Islet of Langerhans (tissue), 1 donor: ENCODE results near the gene DSCAML1.
A peak's percentile ranks its signal among the peaks of the same experiment; 100 is the strongest.
"Not testable (repeated sequence)": the region's sequence is repeated elsewhere in the genome, so short reads cannot be mapped to it uniquely, and the experiment has no call there.

Source experiments
- FAIRE-seq: peaks from one replicate; lab custom pipeline; 2011; peaks lifted over from hg19 to GRCh38; lab: Jason Lieb, UNC

DSCAML1 gene

DNA sequence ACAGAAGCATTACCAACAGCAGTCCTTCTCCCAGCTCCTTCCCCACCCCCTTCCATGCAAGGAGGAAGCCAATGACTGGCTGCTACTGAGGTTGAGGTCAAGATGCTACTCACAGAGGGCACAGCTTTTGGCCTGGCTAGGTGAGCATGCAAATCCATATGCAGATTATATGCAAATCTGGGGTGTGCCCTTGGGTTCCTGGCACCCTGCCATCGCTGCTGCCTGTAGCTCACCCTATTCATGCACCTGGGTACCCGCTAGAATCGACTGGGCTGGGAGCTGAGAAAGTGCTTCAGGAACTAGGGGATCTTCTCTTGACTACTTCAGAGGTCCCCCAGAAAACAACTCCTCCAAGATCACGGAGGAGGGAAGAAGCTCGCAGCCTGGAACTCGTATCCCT is 4.0 kb downstream of the DSCAML1 start:
- no peak for FAIRE-seq

DNA sequence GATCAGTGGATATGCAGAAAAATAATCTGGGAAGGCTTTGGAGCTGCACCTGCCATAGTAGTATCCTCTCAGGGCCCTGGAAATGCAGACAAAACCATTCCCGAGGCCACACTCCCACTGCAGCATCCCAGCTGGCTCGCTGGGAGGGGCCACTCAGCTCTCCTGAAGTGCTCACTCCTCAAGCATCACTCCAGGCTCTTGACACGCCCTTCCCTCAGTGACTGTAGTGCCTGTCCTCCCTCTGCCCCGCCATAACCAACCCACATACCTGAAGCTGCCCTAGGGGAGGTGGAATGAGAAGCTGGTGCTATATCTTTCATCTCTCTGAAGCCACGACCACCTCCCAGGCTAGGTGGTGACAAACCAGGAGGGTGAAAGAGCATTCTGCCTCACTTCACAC is 4.8 kb downstream of the DSCAML1 start:
- no peak for FAIRE-seq

DNA sequence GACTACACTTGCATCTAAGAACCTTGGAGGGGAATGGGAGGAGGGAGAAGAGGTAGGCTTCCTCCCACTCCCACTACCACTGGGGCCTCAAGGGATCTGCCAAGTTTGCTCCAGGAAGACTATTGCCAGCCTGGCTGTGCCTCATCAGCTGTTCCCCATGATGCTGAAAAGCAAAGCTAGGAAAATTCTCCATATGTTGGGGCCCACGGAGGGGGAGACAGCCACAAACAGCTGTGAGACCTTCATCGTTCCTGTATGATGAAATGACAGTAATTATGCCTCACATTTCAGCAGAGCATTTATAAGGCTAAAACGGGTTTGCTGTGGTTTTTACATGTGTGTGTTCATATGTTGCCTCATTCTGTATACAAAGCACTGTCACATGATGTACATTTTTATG is 6.7 kb downstream of the DSCAML1 start:
- no peak for FAIRE-seq

DNA sequence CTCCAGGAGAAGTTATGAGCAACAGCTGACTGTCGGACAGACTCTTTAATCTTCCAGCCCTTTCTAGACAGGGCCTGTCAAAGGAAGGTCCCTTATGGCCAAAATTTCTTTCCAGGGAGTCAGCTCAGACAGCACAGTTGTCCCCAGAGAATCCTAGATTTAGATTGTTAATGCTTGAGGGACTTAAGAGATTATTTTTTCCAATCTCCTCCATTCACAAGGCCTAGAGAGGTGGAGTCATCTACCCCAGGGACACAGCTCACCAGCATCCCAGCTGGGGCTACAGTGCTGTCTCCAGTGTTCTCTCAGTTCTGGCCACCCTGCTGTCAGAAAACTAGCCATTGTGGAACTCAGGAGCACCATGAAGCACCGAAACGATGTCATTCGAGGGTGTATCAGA is 7.8 kb downstream of the DSCAML1 start:
- FAIRE-seq: no peak

DNA sequence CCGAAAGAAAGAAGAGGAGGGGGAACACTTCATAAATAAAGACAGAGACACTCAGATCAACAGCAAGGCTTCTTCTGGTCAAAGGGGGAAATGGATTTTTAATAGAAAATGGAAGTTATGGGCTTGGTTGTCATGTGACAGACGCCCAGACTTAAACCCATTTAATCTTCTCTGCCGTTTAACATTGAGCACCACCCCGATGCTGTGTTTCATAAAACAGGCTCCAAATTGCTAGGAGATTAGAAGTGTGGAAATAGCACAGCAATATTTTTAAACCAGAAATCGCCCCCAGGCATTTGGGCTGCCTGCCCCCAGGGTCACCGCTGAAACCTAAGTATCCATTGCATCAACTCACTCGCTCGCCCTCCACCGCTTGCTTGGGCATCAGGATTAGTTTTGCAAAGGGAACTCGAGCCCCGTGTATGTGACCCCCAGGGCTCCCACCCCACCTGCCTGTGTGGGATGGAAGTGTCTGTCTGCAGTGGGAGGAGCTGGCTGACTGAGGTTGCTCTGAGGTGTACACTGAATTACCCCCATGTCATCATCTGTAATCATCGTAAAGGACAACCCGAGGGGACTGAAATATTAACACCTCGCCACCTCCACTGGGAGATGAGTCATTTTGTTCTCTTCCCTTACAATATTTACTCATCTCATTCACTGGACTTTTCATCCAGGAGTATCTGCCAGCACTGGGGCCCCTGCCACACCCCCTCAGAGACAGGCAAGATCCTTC is 10.7 kb downstream of the DSCAML1 start:
- peak; percentile 56 for FAIRE-seq

DNA sequence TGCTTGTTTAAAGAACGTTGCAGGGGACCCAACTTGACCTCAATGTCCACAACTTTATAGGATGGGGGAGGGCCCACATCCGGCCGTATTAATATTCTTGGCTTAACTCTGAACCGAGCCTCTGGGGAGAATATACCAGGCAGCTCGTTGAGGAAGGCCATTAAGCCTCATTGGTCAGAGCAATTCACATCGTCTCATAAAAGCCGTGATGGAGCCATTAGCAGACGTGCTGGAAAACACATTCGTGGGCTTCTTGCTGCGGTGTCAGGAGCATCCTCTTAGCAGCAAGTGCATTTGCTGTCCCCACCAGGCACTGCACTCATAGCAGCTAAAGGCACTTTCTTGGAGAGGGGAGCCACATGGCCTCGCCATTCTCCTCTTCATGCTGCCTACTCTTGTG is 14.9 kb downstream of the DSCAML1 start:
- no peak for FAIRE-seq

DNA sequence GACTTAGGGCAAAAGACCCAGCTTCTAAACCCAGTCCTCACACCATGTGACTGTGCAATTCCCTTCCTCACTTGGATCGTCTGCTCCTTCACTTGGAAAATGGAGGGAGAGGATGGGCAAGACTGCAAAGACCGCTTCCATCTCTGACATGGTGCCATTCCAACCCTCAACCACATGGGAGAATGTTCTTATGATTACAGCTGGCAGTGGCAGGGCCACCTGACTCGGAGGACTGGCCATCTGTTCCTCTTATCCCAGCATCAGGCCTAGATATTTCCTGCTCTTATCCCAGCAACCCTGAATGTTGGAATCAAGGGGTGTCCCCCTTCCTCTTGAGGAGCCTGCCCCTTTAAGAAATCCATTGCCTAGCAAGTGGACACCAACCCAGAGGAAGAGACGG is 15.4 kb downstream of the DSCAML1 start:
- FAIRE-seq: no peak

DNA sequence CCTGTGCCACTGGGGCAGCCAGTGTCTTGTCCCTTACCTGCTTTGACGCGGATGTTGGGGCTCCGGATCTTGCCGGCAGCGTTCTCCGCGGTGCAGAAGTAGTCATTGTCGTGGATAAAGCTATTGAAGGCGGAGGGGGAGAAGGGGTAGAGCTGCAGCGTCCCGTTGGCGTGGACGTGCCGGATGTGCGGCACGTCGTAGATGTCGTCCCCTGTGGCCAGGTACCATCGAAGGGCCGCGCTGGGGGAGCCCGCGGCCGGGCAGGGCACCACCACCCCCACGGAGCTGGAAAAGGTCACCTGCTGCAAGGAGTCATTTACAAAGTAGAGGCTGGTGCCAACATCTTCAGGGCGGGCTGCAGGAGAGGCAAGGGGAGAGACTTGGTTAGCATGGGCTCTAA is 16.6 kb downstream of the DSCAML1 start:
- no peak for FAIRE-seq

DNA sequence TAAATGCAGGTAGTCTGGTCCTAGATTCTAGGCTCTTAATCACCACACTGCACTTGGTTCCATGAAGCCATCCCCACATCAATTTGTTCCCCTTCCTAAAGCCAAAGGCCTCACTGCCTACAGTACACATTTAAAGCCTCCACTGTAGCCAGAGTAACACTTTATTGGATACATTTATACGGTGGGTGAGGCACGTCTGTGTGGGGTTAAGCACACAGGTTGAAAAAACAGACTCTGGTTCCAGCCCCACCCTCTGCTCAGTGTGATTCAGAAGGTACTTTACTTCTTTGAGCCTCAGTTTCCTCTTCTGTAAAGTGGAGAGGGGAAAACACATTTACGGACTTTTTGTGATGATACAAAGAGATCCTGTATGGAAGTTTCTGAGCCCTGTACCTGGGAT is 22.5 kb downstream of the DSCAML1 start:
- FAIRE-seq: no peak

DNA sequence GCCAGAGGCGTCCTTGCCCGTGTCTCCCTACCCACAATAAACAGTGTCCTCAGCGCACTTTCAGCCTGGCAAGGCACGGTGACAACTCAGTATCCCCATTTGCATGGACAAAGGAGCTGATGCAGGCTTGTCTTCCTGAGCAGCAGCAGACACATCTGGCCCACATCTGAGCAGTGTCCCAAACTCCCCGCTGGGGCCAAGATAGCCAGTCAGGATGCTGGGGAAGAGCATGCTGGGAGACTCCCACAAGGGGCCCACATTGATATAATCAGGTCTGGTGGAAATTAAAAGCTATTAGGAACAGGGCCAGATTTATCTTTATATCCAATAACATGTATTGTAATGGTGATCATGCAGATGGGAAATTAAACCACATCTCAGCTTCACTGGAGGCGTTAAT is 24.7 kb downstream of the DSCAML1 start:
- FAIRE-seq: no peak

DNA sequence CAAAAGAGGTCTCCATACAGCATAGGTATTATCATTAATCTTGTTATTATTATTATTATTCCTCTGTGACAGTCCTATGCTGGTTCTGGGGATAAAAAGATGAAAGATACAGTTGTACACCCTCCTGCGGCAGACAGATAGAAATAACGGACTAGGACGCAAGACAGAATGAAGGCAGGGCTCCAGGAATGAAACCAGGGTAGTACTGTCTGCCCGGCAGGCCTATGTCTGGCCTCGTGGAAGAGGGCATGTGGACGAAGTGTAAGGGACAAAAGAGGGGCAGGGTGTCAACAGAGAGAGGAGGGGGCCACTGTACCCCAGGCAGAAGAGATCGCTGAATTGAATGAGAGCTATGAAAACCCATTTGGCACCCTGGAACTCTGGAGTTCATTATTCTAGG is 25.2 kb downstream of the DSCAML1 start:
- no peak for FAIRE-seq

DNA sequence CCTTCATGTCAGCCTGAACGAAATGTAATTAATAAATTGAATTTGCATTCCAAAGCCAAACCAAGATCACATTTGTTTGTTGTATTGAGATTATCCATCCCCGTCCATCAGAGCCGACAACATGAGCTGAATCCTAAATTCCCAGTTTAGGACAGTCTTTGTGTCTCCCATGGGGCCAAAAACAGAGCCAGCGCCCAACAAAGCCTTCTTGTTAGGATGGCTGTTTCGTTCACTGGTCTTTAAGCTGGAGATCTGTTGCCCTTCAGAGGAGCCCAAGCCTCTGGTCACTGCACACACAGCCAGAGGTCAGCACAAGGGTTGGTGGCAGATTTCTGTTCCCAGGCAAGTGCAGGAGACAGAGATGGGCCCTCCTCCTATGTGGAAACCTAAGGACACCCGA is 25.8 kb downstream of the DSCAML1 start:
- FAIRE-seq: no peak

DNA sequence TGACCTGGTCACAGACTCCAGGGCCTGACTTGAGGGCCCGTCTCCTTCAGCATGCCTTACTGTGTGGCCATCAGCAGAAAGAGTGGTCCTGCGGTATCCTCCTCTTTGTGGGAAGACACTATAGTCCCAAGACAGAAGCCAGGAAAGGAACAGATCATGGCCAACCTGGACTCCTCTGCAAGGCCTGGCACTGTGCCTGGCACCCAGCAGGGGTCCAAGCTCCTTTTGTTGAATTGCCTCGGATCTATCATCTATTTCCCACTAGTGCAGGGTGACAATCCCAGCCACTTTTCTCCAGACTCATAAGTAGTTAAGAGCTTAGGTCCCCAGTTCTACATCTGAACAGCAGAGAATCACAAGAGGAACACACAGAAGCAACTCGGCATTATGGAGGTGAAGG is 27.0 kb downstream of the DSCAML1 start:
- no peak for FAIRE-seq

DNA sequence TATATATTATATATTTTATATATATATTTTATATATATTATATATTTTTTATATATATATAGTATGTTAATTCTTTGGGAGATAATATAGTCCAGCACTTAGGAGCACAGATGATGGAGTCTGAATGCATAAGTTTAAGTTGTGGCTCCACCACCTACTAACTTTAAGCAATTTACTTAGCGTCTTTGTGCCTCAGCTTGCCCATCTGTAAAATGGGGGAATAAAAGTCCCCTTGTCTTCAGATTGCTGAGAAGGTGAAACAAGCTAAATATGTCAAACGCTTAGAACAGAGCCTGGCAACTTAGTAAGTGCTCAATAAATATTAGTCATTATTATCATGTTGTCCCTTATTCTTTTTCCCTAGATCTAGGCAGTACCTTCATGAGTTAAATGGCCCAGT is 27.5 kb downstream of the DSCAML1 start:
- FAIRE-seq: no peak

DNA sequence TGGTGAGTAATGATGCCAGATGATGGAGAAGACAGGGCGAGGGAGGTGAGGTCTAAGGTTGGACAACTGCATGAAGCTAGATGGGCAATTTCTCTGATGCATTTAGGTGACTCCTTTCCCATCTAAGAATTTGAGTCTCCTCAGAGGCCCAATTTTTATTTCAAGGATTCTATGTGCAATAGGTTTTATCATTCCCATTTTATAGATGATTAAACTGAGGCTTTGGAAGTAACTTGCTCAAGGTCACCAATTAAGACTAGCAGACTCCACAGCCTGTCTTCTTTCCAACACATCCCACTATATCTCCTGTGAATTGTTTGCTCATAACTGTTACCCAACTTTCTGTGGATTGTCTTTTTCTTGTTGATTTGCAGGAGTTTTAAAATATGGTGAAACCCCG is 28.5 kb downstream of the DSCAML1 start:
- FAIRE-seq: no peak

DNA sequence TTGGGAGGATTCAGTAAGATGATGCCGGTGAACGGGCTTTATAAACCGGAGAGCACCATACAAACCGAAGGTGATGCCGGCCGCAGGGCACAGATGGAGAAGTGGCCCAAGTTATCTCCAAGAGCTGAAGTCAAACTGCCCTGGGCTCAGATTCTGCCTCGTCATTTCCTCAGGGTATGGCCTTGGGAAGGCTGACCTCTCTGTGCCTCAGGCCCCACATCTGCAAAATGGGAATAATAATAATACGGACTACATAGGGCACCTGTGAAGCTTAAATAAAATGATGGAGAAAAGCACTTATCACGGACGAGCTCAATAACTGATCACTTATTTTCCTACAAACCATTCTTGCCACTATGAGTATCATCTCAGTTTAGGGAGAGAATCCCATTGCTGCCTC is 29.9 kb downstream of the DSCAML1 start:
- FAIRE-seq: no peak

DNA sequence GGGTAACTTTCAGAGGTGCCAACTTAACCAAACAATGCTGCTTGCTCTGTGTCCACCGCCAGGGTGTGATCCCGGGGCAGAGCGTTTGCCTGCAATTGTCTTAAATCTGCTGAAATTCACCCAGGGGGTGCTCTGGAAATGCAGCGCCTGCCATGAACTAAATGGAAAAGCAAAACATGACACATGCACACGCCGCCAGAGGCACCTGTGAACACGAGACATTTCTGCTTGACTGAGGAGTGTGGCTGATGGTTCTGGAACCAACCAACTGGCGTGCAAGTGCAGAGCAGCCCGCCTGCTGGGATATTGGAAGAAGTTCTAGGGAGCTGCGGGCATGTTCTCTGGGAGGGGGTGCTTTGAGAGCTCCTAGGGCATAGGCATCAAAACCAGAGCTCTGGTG is 30.4 kb downstream of the DSCAML1 start:
- FAIRE-seq: no peak

DNA sequence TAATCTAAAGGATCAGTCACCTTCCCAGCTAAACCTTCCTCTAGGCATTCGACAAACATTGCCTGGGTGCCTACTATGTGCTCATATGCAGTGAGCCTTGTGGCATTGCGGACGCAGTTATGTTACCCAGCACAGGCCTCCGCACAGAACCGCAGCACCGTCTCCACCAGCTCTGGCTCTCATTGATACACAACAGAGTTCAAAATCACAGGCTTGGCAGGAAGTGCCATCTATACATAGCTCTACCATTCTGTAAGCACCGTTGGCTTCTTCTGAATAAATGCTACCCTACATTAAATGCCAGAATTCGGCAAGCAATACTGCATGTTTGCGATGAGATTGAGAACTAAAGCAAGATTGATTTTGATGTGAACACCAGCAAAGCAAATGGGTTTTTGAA is 31.0 kb downstream of the DSCAML1 start:
- FAIRE-seq: no peak

DNA sequence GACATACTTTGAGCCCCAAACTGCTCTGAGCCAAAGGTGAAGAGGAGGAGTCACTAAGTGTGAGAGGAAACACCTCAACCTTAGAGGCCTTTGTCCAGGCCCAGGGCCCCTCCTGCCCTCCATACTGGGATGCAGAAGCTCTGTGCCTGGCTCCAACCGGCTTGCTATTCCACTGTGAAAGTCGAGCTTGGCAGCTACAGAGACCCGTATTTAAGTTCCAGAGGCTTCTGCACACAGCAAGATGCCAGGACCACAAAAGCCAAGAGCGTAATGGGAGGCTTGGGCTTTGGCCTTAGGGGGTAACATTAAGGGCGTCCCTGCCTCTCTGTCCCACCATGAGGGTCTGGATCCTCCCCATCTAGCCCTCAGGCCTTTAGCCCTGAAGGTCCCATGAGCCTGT is 31.9 kb downstream of the DSCAML1 start:
- no peak for FAIRE-seq

DNA sequence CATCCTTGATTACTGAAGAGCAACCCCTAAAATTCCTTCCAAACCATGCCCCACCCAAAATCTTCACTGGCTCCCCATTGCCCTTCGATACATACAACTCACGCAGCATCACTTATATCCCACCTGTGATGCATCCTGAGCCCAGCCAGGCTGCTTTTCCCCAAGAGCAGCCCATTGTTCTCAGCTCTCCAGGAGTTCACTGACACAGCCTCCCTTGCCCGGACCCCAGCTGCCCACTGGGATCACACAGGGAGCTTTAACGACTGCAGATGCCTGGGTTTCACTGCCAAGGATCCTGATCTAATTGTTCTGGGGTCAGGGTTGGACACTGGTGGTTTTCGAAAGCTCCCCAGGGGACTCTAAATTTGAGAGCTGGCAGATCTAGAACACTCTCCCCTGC is 33.6 kb downstream of the DSCAML1 start:
- FAIRE-seq: not testable (repeated sequence)

DNA sequence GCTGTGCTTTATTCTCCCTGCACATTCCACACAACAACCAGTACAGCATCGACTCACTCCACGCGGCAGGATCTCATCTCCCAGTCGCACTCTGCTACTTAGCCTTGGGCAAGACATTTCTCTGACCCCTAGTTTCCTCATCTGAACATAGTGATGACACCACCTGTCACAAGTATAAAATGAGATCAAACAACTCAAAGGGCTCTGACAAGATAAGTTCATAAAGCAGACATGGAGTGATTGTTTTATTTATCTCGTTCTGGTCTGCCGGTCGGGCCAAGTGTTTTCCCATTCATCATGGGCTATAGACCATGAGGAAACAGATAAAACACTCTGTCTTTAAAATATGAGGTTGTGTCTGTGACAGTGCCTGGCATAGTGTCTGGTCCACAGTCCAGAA is 35.0 kb downstream of the DSCAML1 start:
- no peak for FAIRE-seq

DNA sequence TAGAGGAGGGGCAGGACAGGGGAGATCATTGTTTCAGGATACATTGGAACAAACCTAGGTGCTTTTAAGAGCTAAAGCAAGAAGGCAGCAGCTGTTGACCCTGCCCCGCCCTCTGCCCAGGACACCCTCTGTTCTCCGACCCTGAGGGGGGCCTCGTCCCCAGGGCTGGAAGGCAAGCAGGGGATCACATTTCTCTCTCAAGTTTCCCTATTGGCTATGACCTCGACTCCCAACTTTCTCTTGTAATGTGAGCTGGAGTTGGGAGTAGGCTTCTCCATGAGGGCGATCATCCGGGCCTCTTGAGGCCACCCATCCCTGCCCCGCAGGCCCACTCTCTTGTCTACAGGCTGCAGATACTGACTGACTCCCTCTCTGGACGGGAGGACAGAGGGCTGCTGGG is 37.7 kb downstream of the DSCAML1 start:
- no peak for FAIRE-seq

DNA sequence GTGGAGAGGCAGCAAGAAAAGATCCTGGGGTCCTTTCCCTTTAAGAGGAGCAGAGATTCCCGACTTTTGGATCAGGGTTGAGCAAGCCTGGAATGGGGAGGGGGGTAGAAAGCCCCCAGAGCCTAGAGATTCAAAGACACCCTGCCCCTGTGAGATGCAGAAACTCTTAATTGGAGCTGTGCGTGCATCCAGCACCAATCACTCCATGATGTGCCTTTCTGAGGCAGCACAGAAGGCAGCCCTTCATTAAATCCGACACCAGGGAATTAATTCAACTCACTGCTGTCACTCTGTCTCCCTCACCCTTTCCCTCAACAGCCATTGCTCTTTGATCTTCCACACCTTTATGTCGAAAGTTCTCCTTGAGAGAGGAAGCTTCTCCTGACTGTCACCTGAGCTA is 43.0 kb downstream of the DSCAML1 start:
- FAIRE-seq: no peak

DNA sequence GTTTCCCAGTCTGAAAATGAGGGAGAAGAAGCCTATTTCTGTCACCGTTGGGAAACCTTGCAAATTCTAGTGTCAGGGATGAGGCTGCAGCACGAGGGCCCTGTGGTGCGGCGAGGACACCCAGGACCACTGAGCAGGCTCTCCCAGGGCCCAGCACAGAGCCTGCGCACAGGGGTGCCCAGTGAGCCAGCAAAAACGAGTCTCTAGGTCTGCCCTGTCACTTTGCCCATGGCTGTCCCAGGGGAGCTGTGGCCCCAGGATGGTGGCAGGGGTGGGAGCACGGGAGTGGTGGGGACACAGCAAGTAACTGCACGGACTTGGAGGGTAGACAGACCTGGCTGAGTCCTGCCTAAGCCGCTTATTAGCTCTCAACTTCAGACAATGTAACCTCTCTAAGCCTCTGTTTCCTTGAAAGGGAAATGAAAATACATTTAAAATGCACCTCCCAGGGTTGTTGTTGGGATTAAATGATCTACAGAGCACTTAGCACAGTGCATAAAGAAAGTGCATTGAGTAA is 44.2 kb downstream of the DSCAML1 start:
- no peak for FAIRE-seq

DNA sequence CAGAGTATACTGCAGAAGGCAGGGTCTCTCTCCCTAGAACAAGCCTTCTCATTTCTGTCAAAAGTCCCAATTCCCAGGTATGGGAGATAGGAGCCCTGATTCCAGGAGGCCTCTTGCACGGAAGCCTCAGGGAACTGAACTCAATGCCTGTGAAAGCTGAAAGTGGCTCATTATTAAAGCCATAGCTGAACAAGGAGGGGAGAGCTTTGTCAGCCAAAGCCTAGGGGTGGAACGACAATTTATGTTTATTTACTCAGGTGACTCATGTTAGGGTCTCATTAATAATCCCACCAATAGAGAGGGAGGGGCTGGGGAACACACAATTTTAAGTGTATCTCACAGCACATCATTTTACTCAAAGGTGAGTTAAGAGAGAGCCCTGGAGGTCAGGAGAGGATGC is 44.9 kb downstream of the DSCAML1 start:
- no peak for FAIRE-seq
